ENCODE results near the gene AARSD1. TPM values are rescaled to one million over a fixed set of nuclear protein-coding genes. Genes with fewer than 3 reads are reported as not detected.
"Not testable (repeated sequence)": the region's sequence is repeated elsewhere in the genome, so short reads cannot be mapped to it uniquely, and the experiment has no call there.

Gene AARSD1
- total and polyA plus RNA-seq, 7 experiments from 2014 or later = 45.2 to 86.7 (median 48.5) TPM

- H3K27ac ChIP-seq (ENCODE audit: low read depth, low read length); H3K4me3 Mint-ChIP-seq; POLR2A ChIA-PET; H3K9me3 ChIP-seq (ENCODE audit: control insufficient read depth in 2 of 3, low read length in 3 of 3); H3K4me1 ChIP-seq (ENCODE audit: control insufficient read depth in 2 of 2, insufficient read depth in 2 of 2, low read length in 2 of 2); H3K27me3 Mint-ChIP-seq; intact Hi-C loops (cut with micrococcal nuclease); H3K4me3 ChIP-seq (ENCODE audit: low read length); ATAC-seq; DNase-seq; H3K9me3 Mint-ChIP-seq; H3K27me3 ChIP-seq (ENCODE audit: control insufficient read depth in 2 of 2, insufficient read depth in 2 of 2, low read length in 2 of 2): not testable (repeated sequence)
- Mint-ChIP-seq H3K4me1 (peaks cover 5 to 14% (median 12%) of the 10 kb centered on the region in 7 donors), H3K36me3 (peaks cover 8 to 25% (median 12%) of the 10 kb centered on the region in 5 donors), H3K27ac (peak overlapping the region in 5 of 9 donors; percentile 9 to 36 (median 22))
- peaks cover 19 to 44% (median 22%) of the 10 kb centered on the region in 3 experiments for H3K36me3 ChIP-seq (ENCODE audit: control insufficient read depth in 2 of 3, insufficient read depth in 3 of 3, low read length in 3 of 3)
- CTCF ChIA-PET = interaction anchor here (0.9 kb wide), 1 partner anchor 348 kb away, joined by 3 read pairs; no protein-coding TSS in a partner anchor
These were observed 29.7 kb upstream of the AARSD1 start for GRCh38 chr17:42993913-42994312.

GRCh38 chr17:42992872-42993271 is 28.6 kb upstream of the AARSD1 start:
- Histone ChIP-seq H3K36me3 (ENCODE audit: control insufficient read depth in 2 of 3, insufficient read depth in 3 of 3, low read length in 3 of 3) (peaks cover 19 to 55% (median 27%) of the 10 kb centered on the region in 3 experiments), H3K27me3 (ENCODE audit: control insufficient read depth in 2 of 2, insufficient read depth in 2 of 2, low read length in 2 of 2) (no peaks in the 10 kb centered on the region), H3K4me1 (ENCODE audit: control insufficient read depth in 2 of 2, insufficient read depth in 2 of 2, low read length in 2 of 2) (peaks cover 5 to 6% of the 10 kb centered on the region in 2 donors), H3K4me3 (ENCODE audit: low read length) (no peak overlapping the region), H3K27ac (ENCODE audit: low read depth, low read length) (no peak overlapping the region), H3K9me3 (ENCODE audit: control insufficient read depth in 2 of 3, low read length in 3 of 3) (no peaks in the 10 kb centered on the region)
- H3K9me3 Mint-ChIP-seq = no peaks in the 10 kb centered on the region
- no peak for ATAC-seq
- intact Hi-C loops (cut with micrococcal nuclease) = no loop called here
- POLR2A ChIA-PET = interaction anchor here (0.6 kb wide), 1 partner anchor 368 kb away, joined by 3 read pairs; no protein-coding TSS in a partner anchor
- H3K27ac Mint-ChIP-seq = peak overlapping the region in 2 of 9 donors; percentile 28 to 38
- peaks cover 8 to 35% (median 11%) of the 10 kb centered on the region in 5 donors for H3K36me3 Mint-ChIP-seq
- CTCF ChIA-PET = no interaction called here
- no peak overlapping the region for H3K4me3 Mint-ChIP-seq
- peaks cover 2 to 9% (median 7%) of the 10 kb centered on the region in 7 donors for H3K4me1 Mint-ChIP-seq
- no peaks in the 10 kb centered on the region for H3K27me3 Mint-ChIP-seq
- no peak for DNase-seq

GRCh38 chr17:42991471-42991870 is 27.2 kb upstream of the AARSD1 start:
- Histone ChIP-seq H3K27me3 (ENCODE audit: control insufficient read depth in 2 of 2, insufficient read depth in 2 of 2, low read length in 2 of 2) (no peaks in the 10 kb centered on the region), H3K36me3 (ENCODE audit: control insufficient read depth in 2 of 3, insufficient read depth in 3 of 3, low read length in 3 of 3) (peaks cover 19 to 67% (median 27%) of the 10 kb centered on the region in 3 experiments), H3K4me1 (ENCODE audit: control insufficient read depth in 2 of 2, insufficient read depth in 2 of 2, low read length in 2 of 2) (no peaks in the 10 kb centered on the region), H3K27ac (ENCODE audit: low read depth, low read length) (no peak overlapping the region), H3K9me3 (ENCODE audit: control insufficient read depth in 2 of 3, low read length in 3 of 3) (no peaks in the 10 kb centered on the region), H3K4me3 (ENCODE audit: low read length) (no peak overlapping the region)
- intact Hi-C loops (cut with micrococcal nuclease) = no loop called here
- DNase-seq (no peak), ATAC-seq (no peak)
- Mint-ChIP-seq H3K4me3 (no peak overlapping the region), H3K9me3 (no peaks in the 10 kb centered on the region), H3K36me3 (peaks cover 11 to 38% (median 20%) of the 10 kb centered on the region in 5 donors), H3K27ac (no peak overlapping the region), H3K4me1 (peaks cover 0 to 3% (median 0%) of the 10 kb centered on the region in 7 donors), H3K27me3 (no peaks in the 10 kb centered on the region)
- ChIA-PET POLR2A (no interaction called here), CTCF (no interaction called here)

- H3K4me1 ChIP-seq (ENCODE audit: control insufficient read depth in 2 of 2, insufficient read depth in 2 of 2, low read length in 2 of 2) = no peaks in the 10 kb centered on the region
- DNase-seq (no peak), ATAC-seq (no peak)
- no peaks in the 10 kb centered on the region for H3K27me3 ChIP-seq (ENCODE audit: control insufficient read depth in 2 of 2, insufficient read depth in 2 of 2, low read length in 2 of 2)
- Mint-ChIP-seq H3K36me3 (peaks cover 11 to 49% (median 27%) of the 10 kb centered on the region in 5 donors), H3K9me3 (no peaks in the 10 kb centered on the region), H3K4me1 (peaks cover 0 to 9% (median 6%) of the 10 kb centered on the region in 7 donors), H3K27me3 (no peaks in the 10 kb centered on the region), H3K4me3 (no peak overlapping the region), H3K27ac (peak overlapping the region in 4 of 9 donors; percentile 23 to 67 (median 30))
- no peak overlapping the region for H3K4me3 ChIP-seq (ENCODE audit: low read length)
- ChIA-PET CTCF (no interaction called here), POLR2A (no interaction called here)
- intact Hi-C loops (cut with micrococcal nuclease) = no loop called here
- no peak overlapping the region for H3K27ac ChIP-seq (ENCODE audit: low read depth, low read length)
- H3K9me3 ChIP-seq (ENCODE audit: control insufficient read depth in 2 of 3, low read length in 3 of 3) = no peaks in the 10 kb centered on the region
- H3K36me3 ChIP-seq (ENCODE audit: control insufficient read depth in 2 of 3, insufficient read depth in 3 of 3, low read length in 3 of 3) = peaks cover 19 to 70% (median 27%) of the 10 kb centered on the region in 3 experiments
These were observed 25.7 kb upstream of the AARSD1 start for GRCh38 chr17:42989726-42990652.

GRCh38 chr17:42989141-42989540 is 24.9 kb upstream of the AARSD1 start:
- Mint-ChIP-seq H3K4me1 (peaks cover 0 to 13% (median 10%) of the 10 kb centered on the region in 7 donors), H3K9me3 (no peaks in the 10 kb centered on the region), H3K27me3 (no peaks in the 10 kb centered on the region), H3K4me3 (no peak overlapping the region), H3K27ac (peak overlapping the region in 1 of 9 donors; percentile 10), H3K36me3 (peaks cover 11 to 50% (median 27%) of the 10 kb centered on the region in 5 donors)
- ChIA-PET POLR2A (no interaction called here), CTCF (no interaction called here)
- DNase-seq = no peak
- intact Hi-C loops (cut with micrococcal nuclease) = no loop called here
- H3K27ac ChIP-seq (ENCODE audit: low read depth, low read length) = no peak overlapping the region
- H3K36me3 ChIP-seq (ENCODE audit: control insufficient read depth in 2 of 3, insufficient read depth in 3 of 3, low read length in 3 of 3) = peaks cover 19 to 73% (median 27%) of the 10 kb centered on the region in 3 experiments
- no peaks in the 10 kb centered on the region for H3K4me1 ChIP-seq (ENCODE audit: control insufficient read depth in 2 of 2, insufficient read depth in 2 of 2, low read length in 2 of 2)
- H3K9me3 ChIP-seq (ENCODE audit: control insufficient read depth in 2 of 3, low read length in 3 of 3) = no peaks in the 10 kb centered on the region
- no peak overlapping the region for H3K4me3 ChIP-seq (ENCODE audit: low read length)
- ATAC-seq = no peak
- no peaks in the 10 kb centered on the region for H3K27me3 ChIP-seq (ENCODE audit: control insufficient read depth in 2 of 2, insufficient read depth in 2 of 2, low read length in 2 of 2)

- POLR2A ChIA-PET = no interaction called here
- intact Hi-C loops (cut with micrococcal nuclease) = no loop called here
- Mint-ChIP-seq H3K27me3 (no peaks in the 10 kb centered on the region), H3K4me1 (peaks cover 16 to 33% (median 30%) of the 10 kb centered on the region in 7 donors), H3K4me3 (no peak overlapping the region), H3K27ac (no peak overlapping the region), H3K9me3 (no peaks in the 10 kb centered on the region), H3K36me3 (peaks cover 4 to 33% (median 21%) of the 10 kb centered on the region in 5 donors)
- Histone ChIP-seq H3K27ac (ENCODE audit: low read depth, low read length) (no peak overlapping the region), H3K36me3 (ENCODE audit: control insufficient read depth in 2 of 3, insufficient read depth in 3 of 3, low read length in 3 of 3) (peaks cover 12 to 42% (median 14%) of the 10 kb centered on the region in 3 experiments), H3K9me3 (ENCODE audit: control insufficient read depth in 2 of 3, low read length in 3 of 3) (no peaks in the 10 kb centered on the region), H3K27me3 (ENCODE audit: control insufficient read depth in 2 of 2, insufficient read depth in 2 of 2, low read length in 2 of 2) (no peaks in the 10 kb centered on the region), H3K4me1 (ENCODE audit: control insufficient read depth in 2 of 2, insufficient read depth in 2 of 2, low read length in 2 of 2) (peaks cover 4 to 12% of the 10 kb centered on the region in 2 donors), H3K4me3 (ENCODE audit: low read length) (no peak overlapping the region)
- DNase-seq (no peak), ATAC-seq (peak; percentile 44)
- CTCF ChIA-PET = interaction anchor here (1.2 kb wide), 1 partner anchor 12 kb away, joined by 3 read pairs; no protein-coding TSS in a partner anchor
These were observed 21.0 kb upstream of the AARSD1 start for GRCh38 chr17:42985225-42985624.
